ENCODE data around the gene OTOGL.

OTOGL gene

DNA sequence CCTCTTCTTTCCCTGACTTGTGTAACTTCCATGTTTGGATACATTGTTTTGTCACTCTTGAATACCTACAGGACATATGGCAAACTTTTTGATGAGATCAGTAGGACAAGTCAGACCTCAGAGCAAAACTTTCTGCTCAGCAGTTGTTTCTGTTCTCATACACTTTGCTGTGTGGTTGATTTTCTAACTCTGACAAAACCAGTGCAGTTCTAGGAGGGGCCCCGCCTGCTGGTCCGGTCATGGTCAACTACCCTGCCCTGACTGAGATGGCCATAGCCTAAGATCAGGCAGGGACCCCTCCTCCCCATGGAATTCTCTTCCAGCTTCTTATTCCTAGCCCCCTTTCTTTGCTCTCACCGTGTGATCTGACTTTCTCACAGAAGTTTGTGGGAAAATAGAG, 92.8 kb downstream of the OTOGL start:
- Histone ChIP-seq H3K36me3 (no peaks in the 10 kb centered on the region), H3K27ac (peak overlapping the region; percentile 42 to 58), H3K27me3 (no peaks in the 10 kb centered on the region), H3K9me3 (no peaks in the 10 kb centered on the region), H3K4me1 (peaks cover 0 to 26% (median 9%) of the 10 kb centered on the region in 4 donors), H3K4me3 (no peak overlapping the region)
- intact Hi-C loops (cut with DNase I; ENCODE audit: low total_unique reads) = no loop called here
- TF ChIP-seq CTCF (IDR thresholded peaks at IDR 0.05) = no peak
- no peak for DNase-seq

DNA sequence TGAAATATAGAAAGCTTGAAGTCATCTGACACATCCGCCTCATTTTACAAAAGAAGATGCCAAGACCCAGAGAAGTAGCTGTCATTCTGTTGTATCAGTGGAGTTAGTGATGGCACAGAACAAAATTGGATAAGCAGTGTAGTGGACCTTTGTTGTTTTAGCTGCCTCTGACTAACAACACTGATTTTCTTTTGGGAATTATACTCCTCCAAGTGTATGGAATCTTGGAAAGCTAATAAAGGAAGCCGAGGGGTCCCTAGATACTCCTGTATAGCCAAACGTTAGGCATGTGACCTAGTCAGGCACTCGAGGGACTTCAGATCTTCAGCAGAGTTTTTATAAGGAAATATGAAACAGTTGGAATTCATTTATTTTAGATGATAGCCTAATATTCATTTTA, 94.5 kb downstream of the OTOGL start:
- Histone ChIP-seq H3K36me3 (no peaks in the 10 kb centered on the region), H3K4me3 (no peak overlapping the region), H3K27ac (no peak overlapping the region), H3K4me1 (peaks cover 0 to 17% (median 6%) of the 10 kb centered on the region in 4 donors), H3K9me3 (no peaks in the 10 kb centered on the region), H3K27me3 (no peaks in the 10 kb centered on the region)
- intact Hi-C loops (cut with DNase I; ENCODE audit: low total_unique reads) = no loop called here
- no peak for TF ChIP-seq CTCF (IDR thresholded peaks at IDR 0.05)
- DNase-seq = no peak

- TF ChIP-seq CTCF (IDR thresholded peaks at IDR 0.05) = peak; percentile 41 to 46
- Histone ChIP-seq H3K4me1 (peaks cover 0 to 10% (median 6%) of the 10 kb centered on the region in 4 donors), H3K4me3 (no peak overlapping the region), H3K27me3 (no peaks in the 10 kb centered on the region), H3K27ac (no peak overlapping the region), H3K36me3 (no peaks in the 10 kb centered on the region), H3K9me3 (no peaks in the 10 kb centered on the region)
- DNase-seq = no peak
- intact Hi-C loops (cut with DNase I; ENCODE audit: low total_unique reads) = loop anchor here (5.0 kb wide), 2 partner anchors 77 to 643 kb away; no protein-coding TSS in a partner anchor
Observed at GRCh38 chr12:80195074-80195726, 95.9 kb downstream of the OTOGL start.

- no peak for TF ChIP-seq CTCF (IDR thresholded peaks at IDR 0.05)
- intact Hi-C loops (cut with DNase I; ENCODE audit: low total_unique reads) = loop anchor here (5.0 kb wide), 2 partner anchors 77 to 643 kb away; no protein-coding TSS in a partner anchor
Observed at GRCh38 chr12:80195737-80196136, 96.4 kb downstream of the OTOGL start.

DNA sequence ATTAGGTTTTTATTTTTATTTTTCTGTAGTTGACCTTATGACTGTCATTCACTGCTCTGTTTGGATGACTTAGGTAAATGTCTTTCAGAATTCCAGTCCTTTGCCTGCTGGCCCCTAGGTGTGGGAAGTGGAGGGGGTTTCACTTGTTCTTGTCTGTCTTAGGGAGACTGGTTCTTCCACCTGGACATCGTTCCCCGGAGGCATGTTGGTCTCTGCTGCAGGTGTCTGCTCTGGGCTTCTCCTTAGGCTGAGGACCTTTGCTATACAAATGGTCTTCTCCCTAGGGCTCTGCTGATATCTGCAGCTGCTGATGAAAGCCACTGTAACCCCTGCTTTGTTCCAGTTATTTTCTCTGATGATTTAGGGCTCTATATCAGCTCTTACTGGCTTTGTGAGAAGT, 97.1 kb downstream of the OTOGL start:
- H3K9me3 ChIP-seq = no peaks in the 10 kb centered on the region
- intact Hi-C loops (cut with DNase I; ENCODE audit: low total_unique reads) = loop anchor here (5.0 kb wide), 2 partner anchors 76 to 644 kb away; no protein-coding TSS in a partner anchor
- TF ChIP-seq CTCF (IDR thresholded peaks at IDR 0.05) = no peak

More at GRCh38 chr12:80195737-80196136, 96.4 kb downstream of the OTOGL start:
- Histone ChIP-seq H3K4me3 (no peak overlapping the region), H3K27me3 (no peaks in the 10 kb centered on the region), H3K4me1 (peaks cover 0 to 10% (median 6%) of the 10 kb centered on the region in 4 donors), H3K27ac (no peak overlapping the region), H3K36me3 (no peaks in the 10 kb centered on the region), H3K9me3 (no peaks in the 10 kb centered on the region)
- DNase-seq = no peak

More for the DNA sequence above, 97.1 kb downstream of the OTOGL start:
- no peaks in the 10 kb centered on the region for H3K36me3 ChIP-seq
- peaks cover 0 to 10% (median 6%) of the 10 kb centered on the region in 4 donors for H3K4me1 ChIP-seq
- DNase-seq = no peak
- no peak overlapping the region for H3K27ac ChIP-seq
- H3K27me3 ChIP-seq = no peaks in the 10 kb centered on the region
- no peak overlapping the region for H3K4me3 ChIP-seq

Data from tibial artery (tissue), 4 donors.